ENCODE measurements around the gene TBC1D23.

The TBC1D23 gene

DNA sequence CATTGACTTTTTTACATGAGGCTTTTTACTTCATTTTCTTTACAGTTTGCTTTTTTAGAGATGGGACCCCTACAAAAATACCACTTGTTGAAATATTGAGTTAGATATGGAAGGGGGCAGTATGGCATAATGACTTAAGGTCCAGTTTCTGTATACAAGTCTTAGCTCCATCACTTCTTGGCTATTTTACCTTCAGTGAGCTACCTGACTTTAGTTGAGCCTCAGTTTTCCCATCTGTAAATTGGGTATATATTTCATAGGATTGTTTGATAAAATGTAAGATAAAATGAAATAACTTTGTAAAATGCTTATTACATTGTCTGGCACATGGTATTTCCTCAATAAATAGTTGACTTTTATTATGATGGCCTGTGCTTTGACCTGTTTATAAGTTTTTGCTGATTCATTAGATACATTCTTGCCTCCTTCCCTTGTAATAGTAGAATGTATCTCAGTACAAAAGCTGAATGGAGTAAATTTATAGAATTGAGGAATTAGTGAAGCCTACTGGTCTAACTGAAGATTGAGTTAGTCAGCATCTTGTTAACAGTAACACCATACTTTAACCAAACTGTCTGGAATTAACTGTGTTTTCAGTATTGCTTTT, 27.6 kb downstream of the TBC1D23 start:
- no peak overlapping the region for H3K4me3 ChIP-seq (ENCODE audit: low read length)
- H3K9me2 ChIP-seq (replicated peaks; ENCODE audit: control insufficient read depth, low read length) = no peaks in the 10 kb centered on the region
- H3K79me2 ChIP-seq (ENCODE audit: control insufficient read depth, low read length) = no peaks in the 10 kb centered on the region
- TF ChIP-seq CTCF (IDR thresholded peaks at IDR 0.05; ENCODE audit: low read depth, low read length, poor library complexity, severe bottlenecking) (no peak), EZH2phosphoT487 (IDR thresholded peaks at IDR 0.05; ENCODE audit: borderline replicate concordance, low read length) (no peak)
- no peak overlapping the region for H3K27ac ChIP-seq (ENCODE audit: low read depth, low read length)
- H3K4me2 ChIP-seq (ENCODE audit: low read length) = no peak overlapping the region
- no peaks in the 10 kb centered on the region for H4K20me1 ChIP-seq (ENCODE audit: control insufficient read depth, insufficient read depth, low read depth, low read length)
- no peaks in the 10 kb centered on the region for H3K27me3 ChIP-seq (ENCODE audit: control insufficient read depth, low read length)
- H3K36me3 ChIP-seq (ENCODE audit: control insufficient read depth, low read length) = peaks cover 8% of the 10 kb centered on the region
- H3K4me1 ChIP-seq (ENCODE audit: control insufficient read depth, low read length) = peaks cover 9% of the 10 kb centered on the region
- no peaks in the 10 kb centered on the region for H3K9me3 ChIP-seq (ENCODE audit: control insufficient read depth, insufficient read depth, low read length)
- H3F3A ChIP-seq (ENCODE audit: control insufficient read depth, insufficient read depth) = peaks cover 3% of the 10 kb centered on the region; the same call in 1 of the 2 replicates

GRCh38 chr3:100289339-100289738, 28.5 kb downstream of the TBC1D23 start:
- Histone ChIP-seq H3K4me3 (ENCODE audit: low read length) (no peak overlapping the region), H3F3A (ENCODE audit: control insufficient read depth, insufficient read depth) (no peaks in the 10 kb centered on the region), H3K9me3 (ENCODE audit: control insufficient read depth, insufficient read depth, low read length) (no peaks in the 10 kb centered on the region), H3K27me3 (ENCODE audit: control insufficient read depth, low read length) (no peaks in the 10 kb centered on the region), H3K4me2 (ENCODE audit: low read length) (no peak overlapping the region), H3K9me2 (replicated peaks; ENCODE audit: control insufficient read depth, low read length) (no peaks in the 10 kb centered on the region), H3K4me1 (ENCODE audit: control insufficient read depth, low read length) (peaks cover 9% of the 10 kb centered on the region), H4K20me1 (ENCODE audit: control insufficient read depth, insufficient read depth, low read depth, low read length) (no peaks in the 10 kb centered on the region), H3K27ac (ENCODE audit: low read depth, low read length) (no peak overlapping the region), H3K79me2 (ENCODE audit: control insufficient read depth, low read length) (no peaks in the 10 kb centered on the region), H3K36me3 (ENCODE audit: control insufficient read depth, low read length) (peaks cover 4% of the 10 kb centered on the region; the same call in 1 of the 2 replicates)
- TF ChIP-seq CTCF (IDR thresholded peaks at IDR 0.05; ENCODE audit: low read depth, low read length, poor library complexity, severe bottlenecking) = no peak
- no peak for TF ChIP-seq EZH2phosphoT487 (IDR thresholded peaks at IDR 0.05; ENCODE audit: borderline replicate concordance, low read length)

DNA sequence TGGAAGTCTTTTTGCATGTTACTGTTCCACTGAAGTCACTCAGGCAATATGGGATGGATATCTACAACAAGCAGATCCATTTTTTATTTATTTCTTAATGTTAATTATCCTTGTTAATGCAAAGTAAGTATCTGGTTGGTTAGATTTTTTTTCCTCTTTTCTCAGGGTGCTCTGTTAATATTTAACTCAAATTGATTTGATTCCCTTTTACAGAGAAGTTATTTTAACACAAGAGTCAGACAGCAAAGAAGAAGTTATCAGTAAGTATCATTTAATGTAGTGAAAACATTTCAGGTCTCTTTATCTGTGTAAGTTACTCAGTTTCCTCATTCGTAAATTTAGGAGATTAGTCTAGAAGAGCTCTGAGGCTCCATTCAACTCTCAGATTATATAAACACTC, 34.3 kb downstream of the TBC1D23 start:
- Histone ChIP-seq H3K79me2 (ENCODE audit: control insufficient read depth, low read length) (no peaks in the 10 kb centered on the region), H3K4me2 (ENCODE audit: low read length) (no peak overlapping the region), H3F3A (ENCODE audit: control insufficient read depth, insufficient read depth) (no peaks in the 10 kb centered on the region)

More for the DNA sequence above, 34.3 kb downstream of the TBC1D23 start:
- TF ChIP-seq EZH2phosphoT487 (IDR thresholded peaks at IDR 0.05; ENCODE audit: borderline replicate concordance, low read length) (no peak), CTCF (IDR thresholded peaks at IDR 0.05; ENCODE audit: low read depth, low read length, poor library complexity, severe bottlenecking) (no peak)
- Histone ChIP-seq H3K36me3 (ENCODE audit: control insufficient read depth, low read length) (peaks cover 10% of the 10 kb centered on the region), H3K4me3 (ENCODE audit: low read length) (no peak overlapping the region), H3K27me3 (ENCODE audit: control insufficient read depth, low read length) (no peaks in the 10 kb centered on the region), H4K20me1 (ENCODE audit: control insufficient read depth, insufficient read depth, low read depth, low read length) (no peaks in the 10 kb centered on the region), H3K9me2 (replicated peaks; ENCODE audit: control insufficient read depth, low read length) (no peaks in the 10 kb centered on the region), H3K27ac (ENCODE audit: low read depth, low read length) (no peak overlapping the region), H3K4me1 (ENCODE audit: control insufficient read depth, low read length) (no peaks in the 10 kb centered on the region), H3K9me3 (ENCODE audit: control insufficient read depth, insufficient read depth, low read length) (no peaks in the 10 kb centered on the region)

All from DOHH2 (cell line).